GM06990 (cell line): ENCODE data around the gene EIF5A.
"Not testable (repeated sequence)": the region's sequence is repeated elsewhere in the genome, so short reads cannot be mapped to it uniquely, and the experiment has no call there.

Source experiments
- DNase-seq: peaks from one replicate; pipeline ENCODE4 v3.0.0-alpha.2; 2011; ENCODE audit not compliant: insufficient read length; ENCODE audit errors: extremely low read depth
- H3K27me3 ChIP-seq: replicated peaks from 2 replicates; pipeline ENCODE4 v1.6.0; 2011; ENCODE audit warnings: low read length; ENCODE audit not compliant: control insufficient read depth, insufficient read depth
- H3K36me3 ChIP-seq: 2 replicates; pipeline ENCODE4 v1.5.1; 2011; ENCODE audit warnings: low read length; ENCODE audit not compliant: control insufficient read depth, insufficient read depth
- H3K4me3 ChIP-seq: replicated peaks from 2 replicates; pipeline ENCODE4 v1.5.1; 2011; ENCODE audit warnings: low read depth, mild to moderate bottlenecking, control low read depth, low read length
- TF ChIP-seq, protein P1 (sequence below): IDR thresholded peaks from 2 replicates; pipeline ENCODE4 v1.5.1; 2011; ENCODE audit warnings: low read length, control low read depth, mild to moderate bottlenecking, inconsistent platforms; ENCODE audit not compliant: insufficient read depth, poor library complexity, severe bottlenecking

The EIF5A gene

DNA sequence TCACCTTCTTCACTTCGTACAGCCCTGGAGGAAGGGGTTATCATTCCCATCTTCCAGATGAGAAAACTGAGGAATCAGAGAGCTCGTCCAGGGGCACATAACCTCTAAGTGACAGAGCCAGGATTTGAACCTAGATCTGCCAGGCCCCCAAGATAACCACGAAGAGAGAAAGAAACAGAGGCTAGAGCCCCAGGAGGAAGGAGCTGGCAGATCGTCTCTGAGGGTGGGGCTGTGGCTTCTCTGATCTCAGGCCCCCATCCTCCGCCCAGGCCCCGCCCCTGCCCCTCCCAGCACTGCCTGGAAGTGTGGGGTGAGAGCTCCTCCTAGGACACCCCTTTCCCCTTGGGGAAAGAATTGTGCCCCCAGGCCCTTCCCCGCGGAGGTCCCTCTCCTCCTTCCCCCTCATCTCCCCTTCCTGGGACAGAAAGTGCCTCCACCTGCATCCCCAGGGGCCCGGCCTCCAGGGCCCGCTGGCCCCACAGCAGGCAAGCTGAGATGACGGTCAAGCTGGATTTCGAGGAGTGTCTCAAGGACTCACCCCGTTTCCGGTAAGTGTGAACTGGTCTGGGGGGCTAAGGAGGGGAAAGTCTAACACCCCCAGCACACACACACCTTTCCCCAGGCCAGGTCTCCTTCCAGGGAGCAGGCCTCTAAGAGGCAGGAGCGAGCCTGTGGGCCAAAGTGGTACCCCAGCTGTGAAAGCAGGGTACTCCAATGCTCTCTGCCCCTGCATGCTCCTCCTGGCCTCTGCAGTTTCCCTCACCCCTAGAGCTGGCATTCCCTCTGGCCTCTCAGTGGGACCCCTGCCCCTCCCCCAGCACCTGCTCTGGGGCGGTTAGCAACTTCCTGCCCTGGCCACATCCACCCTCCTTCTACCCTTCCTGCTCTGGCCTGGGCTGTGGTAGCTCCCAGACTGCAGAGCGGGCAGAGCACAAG is 29.1 kb downstream of the EIF5A start, which contains the start of gene ACAP1:
ACAP1 (plus strand) TSS at position 290 of the 936 bp plus-strand sequence; CDS start at position 496, 206 bp downstream.
- peak; percentile 83 for DNase-seq
- Histone ChIP-seq H3K36me3 (peaks cover 5% of the 10 kb centered on the region), H3K4me3 (peak within 1 kb of the TSS; percentile 95), H3K27me3 (no peaks in the 10 kb centered on the region)
- TF ChIP-seq, protein P1, sequence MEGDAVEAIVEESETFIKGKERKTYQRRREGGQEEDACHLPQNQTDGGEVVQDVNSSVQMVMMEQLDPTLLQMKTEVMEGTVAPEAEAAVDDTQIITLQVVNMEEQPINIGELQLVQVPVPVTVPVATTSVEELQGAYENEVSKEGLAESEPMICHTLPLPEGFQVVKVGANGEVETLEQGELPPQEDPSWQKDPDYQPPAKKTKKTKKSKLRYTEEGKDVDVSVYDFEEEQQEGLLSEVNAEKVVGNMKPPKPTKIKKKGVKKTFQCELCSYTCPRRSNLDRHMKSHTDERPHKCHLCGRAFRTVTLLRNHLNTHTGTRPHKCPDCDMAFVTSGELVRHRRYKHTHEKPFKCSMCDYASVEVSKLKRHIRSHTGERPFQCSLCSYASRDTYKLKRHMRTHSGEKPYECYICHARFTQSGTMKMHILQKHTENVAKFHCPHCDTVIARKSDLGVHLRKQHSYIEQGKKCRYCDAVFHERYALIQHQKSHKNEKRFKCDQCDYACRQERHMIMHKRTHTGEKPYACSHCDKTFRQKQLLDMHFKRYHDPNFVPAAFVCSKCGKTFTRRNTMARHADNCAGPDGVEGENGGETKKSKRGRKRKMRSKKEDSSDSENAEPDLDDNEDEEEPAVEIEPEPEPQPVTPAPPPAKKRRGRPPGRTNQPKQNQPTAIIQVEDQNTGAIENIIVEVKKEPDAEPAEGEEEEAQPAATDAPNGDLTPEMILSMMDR, result no peak

DNA sequence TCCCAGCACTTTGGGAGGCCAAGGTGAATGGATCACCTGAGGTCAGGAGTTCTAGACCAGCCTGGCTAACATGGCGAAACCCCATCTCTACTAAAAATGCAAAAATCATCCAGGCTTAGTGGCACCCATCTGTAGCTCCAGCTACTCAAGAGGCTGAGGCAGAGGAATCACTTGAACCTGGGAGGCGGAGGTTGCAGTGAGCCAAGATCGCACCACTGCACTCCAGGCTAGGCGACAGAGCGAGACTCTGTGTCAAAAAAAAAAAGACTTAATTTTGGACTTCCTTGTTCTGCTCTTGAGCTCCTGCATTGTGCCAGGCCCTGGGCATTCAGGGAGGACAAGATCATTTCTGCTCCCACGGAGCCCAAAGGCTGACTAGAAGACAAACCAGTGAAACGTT is 30.2 kb downstream of the EIF5A start:
- Histone ChIP-seq H3K36me3 (peaks cover 11% of the 10 kb centered on the region), H3K4me3 (peak overlapping the region; percentile 95)
- not testable (repeated sequence) for DNase-seq

DNA sequence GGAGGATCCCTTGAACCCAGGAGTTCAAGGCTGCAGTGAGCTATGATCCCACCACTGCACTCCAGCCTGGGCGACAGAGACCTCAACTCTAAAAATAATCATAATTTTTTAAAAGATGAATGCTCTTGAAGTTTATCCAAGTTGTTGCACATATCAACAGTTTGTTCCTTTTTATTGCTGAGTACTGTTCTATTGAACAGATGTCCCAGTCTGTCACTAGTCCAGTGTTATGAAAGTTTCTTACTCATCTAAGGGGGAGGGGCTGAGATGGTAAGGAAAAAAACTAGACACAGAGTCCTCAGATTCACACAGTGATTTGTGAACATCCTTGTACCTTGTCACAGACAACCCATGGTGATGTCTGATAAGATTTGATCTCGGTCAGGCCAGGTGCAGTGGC is 32.8 kb downstream of the EIF5A start:
- TF ChIP-seq, protein P1, result no peak
- H3K36me3 ChIP-seq, result peaks cover 23% of the 10 kb centered on the region
- no peak for DNase-seq

More for the DNA sequence above, 30.2 kb downstream of the EIF5A start:
- H3K27me3 ChIP-seq, result not testable (repeated sequence)

DNA sequence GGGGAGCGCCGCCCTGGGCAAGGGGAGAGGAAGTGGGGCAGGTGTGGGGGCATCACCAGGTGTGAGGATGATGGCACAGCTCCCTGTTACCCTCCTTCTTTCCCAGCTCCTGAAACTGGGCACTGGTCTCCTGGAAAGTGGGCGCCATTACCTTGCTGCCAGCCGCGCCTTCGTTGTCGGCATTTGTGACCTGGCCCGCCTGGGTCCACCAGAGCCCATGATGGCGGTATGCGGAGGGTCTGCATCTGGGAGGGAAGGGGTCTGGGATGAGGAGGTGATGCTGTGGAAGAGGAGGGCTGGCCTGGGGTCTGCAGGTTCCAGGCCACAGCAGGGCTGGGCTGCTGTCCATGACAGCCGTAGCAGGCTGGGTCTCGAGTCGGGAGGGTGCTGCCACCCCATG is 34.4 kb downstream of the EIF5A start:
- Histone ChIP-seq H3K36me3 (peaks cover 30% of the 10 kb centered on the region), H3K27me3 (no peaks in the 10 kb centered on the region), H3K4me3 (no peak overlapping the region)
- TF ChIP-seq, protein P1, result no peak
- no peak for DNase-seq

More for the DNA sequence above, 32.8 kb downstream of the EIF5A start:
- no peaks in the 10 kb centered on the region for H3K27me3 ChIP-seq
- H3K4me3 ChIP-seq, result no peak overlapping the region

DNA sequence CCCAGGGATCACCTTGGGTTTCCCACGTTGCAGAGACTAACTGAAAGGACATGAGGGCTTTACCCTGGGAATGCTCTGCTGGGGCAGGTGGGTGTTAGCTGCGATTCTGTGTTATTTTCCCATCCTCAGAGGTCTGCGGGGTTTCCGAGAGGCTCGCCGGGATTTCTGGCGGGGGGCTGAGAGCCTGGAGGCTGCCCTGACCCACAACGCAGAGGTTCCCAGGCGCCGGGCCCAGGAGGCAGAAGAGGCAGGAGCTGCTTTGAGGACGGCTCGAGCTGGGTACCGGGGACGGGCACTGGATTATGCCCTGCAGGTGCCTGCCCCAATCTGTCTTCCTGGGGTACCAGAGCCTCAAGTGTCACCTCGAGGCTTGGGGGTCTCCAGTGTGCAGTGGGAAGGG is 35.8 kb downstream of the EIF5A start:
- peaks cover 43% of the 10 kb centered on the region for H3K36me3 ChIP-seq
- H3K27me3 ChIP-seq, result no peaks in the 10 kb centered on the region
- H3K4me3 ChIP-seq, result no peak overlapping the region
- no peak for DNase-seq
- TF ChIP-seq, protein P1, result no peak

DNA sequence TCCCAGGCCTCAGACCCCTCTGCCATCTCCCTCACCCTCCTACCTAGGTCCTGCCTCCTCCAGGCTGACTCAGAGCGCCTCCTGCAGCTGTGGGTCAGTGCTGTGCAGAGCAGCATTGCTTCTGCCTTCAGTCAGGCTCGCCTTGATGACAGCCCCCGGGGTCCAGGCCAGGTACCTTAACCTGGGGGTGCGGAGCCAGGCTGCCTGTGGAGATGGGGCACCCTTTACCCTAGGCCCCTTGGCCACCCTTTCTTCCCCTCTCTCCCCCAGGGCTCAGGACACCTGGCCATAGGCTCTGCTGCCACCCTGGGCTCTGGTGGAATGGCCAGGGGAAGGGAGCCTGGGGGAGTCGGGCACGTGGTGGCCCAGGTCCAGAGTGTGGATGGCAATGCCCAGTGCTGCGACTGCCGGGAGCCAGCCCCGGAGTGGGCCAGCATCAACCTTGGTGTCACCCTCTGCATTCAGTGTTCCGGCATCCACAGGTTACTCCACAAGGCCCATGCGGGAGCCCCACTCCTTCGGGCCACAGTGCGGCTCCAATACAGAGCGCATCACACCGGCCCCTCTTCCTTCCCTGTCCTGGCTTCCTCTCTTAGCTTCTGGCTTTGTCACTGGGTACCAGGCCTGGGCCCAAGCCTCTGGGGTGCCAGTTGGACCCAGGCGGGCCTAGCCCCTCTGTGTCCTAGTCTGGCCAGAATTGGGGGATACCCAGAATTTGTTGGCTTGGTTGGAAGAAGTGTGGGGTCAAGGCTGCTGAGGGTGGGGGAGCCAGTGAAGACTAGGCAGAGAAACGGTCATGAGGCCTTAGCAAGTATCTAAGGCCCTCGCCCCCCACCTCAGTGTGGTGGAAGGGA is 39.6 kb downstream of the EIF5A start:
- TF ChIP-seq, protein P1, result no peak
- H3K36me3 ChIP-seq, result peaks cover 39% of the 10 kb centered on the region
- no peaks in the 10 kb centered on the region for H3K27me3 ChIP-seq
- H3K4me3 ChIP-seq, result no peak overlapping the region
- DNase-seq, result no peak
